Measurements from ENCODE around the gene CCL26.

The CCL26 gene

DNA sequence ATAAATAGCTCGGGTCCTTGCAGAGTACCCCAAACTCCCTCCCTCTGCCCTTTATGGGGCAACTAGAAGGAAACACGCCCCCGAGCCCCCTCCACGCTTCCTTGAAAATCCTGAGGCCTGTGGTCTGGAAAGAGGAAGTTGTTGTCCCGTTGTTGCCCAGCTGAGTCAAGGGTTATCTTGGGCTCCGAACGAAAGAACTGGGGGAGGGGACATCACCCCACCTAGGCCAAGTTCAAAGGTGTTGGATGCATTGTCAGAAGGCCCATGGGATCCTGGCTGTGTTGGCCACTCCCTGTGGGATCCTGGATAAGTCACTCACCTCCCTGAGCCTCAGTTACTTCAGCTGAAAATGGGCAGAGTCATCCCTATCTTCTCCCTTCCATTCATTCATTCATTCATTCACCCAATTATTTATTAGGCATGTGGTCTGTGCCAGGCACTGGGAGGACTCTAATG is 41.8 kb upstream of the CCL26 start, which contains the start of gene CCL24:
Gene CCL24 (minus strand): TSS at position 26 of the 456 bp plus-strand sequence. CDS start 91 bp downstream, outside the sequence.
- TF ChIP-seq CTCF (IDR thresholded peaks at IDR 0.05): no peak

- no peak for TF ChIP-seq CTCF (IDR thresholded peaks at IDR 0.05)
These were observed 41.1 kb upstream of the CCL26 start for GRCh38 chr7:75813084-75813483.

DNA sequence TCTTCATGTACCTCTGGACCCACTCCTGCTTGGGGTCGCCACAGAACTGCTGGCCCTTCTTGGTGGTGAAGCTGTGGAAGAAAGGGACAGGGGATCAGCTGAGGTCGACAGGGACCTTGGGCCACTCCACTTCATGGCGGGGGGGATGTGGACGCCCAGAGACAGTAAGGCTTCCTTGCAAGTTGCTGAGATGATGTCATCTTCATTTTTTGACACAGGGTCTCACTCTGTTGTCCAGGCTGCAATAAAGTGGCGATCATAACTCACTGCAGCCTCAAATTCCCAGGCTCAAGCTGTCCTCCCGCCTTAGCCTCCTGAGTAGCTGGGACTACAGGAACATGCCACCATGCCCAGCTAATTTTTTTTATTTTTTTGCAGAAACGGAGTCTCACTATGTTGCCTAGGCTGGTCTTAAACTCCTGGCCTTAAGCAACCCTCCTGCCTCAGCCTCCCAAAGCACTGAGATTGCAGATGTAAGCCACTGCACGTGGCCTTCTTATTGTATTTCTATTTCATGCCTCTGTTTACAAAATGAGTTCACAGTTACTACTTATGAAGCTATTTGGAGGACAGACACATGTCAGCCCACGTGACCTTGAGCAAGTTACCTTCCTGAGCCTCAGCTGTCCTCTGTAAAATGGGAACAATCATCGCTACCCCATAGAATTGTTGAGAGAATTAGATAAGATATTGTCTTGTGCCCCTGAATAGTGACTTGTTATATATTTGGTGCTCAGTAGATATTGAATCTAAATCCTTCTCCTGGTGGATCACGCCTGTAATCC is 40.1 kb upstream of the CCL26 start:
- no peak for TF ChIP-seq CTCF (IDR thresholded peaks at IDR 0.05)

- no peak for TF ChIP-seq CTCF (IDR thresholded peaks at IDR 0.05)
These were observed 37.4 kb upstream of the CCL26 start for GRCh38 chr7:75809396-75809795.

- no peak for TF ChIP-seq CTCF (IDR thresholded peaks at IDR 0.05)
These were observed 36.1 kb upstream of the CCL26 start for GRCh38 chr7:75808106-75808505.

DNA sequence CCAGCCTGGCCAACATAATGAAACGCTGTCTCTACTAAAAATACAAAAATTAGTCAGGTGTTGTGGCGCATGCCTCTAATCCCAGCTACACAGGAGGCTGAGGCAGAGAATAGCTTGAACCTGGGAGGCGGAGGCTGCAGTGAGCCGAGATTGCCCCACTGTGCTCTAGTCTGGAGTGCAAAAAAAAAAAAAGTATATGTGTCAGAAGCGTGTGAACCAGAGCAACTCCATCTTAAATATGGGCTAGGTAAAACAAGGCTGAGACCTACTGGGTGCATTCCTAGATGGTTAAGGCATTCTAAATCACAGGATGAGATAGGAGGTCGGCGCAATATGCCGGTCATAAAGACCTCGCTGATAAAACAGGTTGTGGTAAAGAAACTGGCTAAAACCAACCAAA is 35.4 kb upstream of the CCL26 start:
- no peak for TF ChIP-seq CTCF (IDR thresholded peaks at IDR 0.05)

DNA sequence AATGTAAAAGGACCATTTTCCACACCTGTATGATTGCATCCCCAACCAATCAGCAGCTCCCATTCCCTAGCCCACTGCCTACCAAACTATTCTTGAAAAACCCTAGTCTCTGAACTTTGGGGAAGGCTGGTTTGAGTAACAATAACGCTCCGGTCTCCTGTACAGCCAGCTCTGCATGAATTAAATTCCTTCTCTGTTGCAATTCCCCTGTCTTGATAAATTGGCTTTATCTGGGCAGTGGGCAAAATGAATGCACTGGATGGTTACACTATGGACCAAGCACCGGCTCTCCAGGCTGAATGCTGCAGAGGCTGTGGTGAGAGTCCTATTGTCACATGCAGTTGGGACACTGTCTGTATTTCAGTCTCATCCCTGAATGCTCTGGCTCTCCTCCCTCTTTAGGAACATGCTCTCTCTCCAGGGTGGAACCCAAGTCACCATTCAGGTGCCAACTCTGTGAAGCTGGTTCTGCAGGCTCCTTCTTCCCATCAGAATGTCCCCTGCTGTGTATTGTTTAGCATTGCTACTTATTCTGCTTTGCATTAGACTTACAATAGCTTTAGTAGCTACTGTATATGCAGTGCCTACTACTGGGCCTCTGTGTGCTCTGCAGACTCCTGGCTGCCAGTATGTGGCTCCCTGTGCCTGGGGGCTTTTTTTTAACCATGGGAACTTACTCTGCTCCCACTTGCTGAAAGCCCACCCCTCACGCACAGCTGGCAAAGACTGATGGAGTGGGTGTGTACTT is 34.7 kb upstream of the CCL26 start:
- no peak for TF ChIP-seq CTCF (IDR thresholded peaks at IDR 0.05)
